WTC11 (cell line): ENCODE measurements around the gene TMED4. TPM values are rescaled to one million over a fixed set of nuclear protein-coding genes. Genes with fewer than 3 reads are reported as not detected.
A peak's percentile ranks its signal among the peaks of the same experiment; 100 is the strongest.

Experiments
- ATAC-seq: fragments of 200-7000 bp; cut with Tn5 transposase; 2 replicates; pipeline ENCODE4 v1.10.0; 2021; ENCODE audit warnings: mild to moderate bottlenecking, moderate library complexity
- CTCF ChIA-PET: fragments of 300-600 bp; sonication (Branson Sonifier 250); formaldehyde crosslinking; loops from one replicate; lab custom pipeline; 2021; ENCODE audit warnings: antibody characterized with exemption; lab: Charles Lee
- POLR2A ChIA-PET: fragments of 350-600 bp; sonication (Branson Sonifier 250); formaldehyde crosslinking; loops from one replicate; lab custom pipeline; 2021; ENCODE audit warnings: antibody characterized with exemption; lab: Charles Lee
- DNase-seq: peaks from one replicate; pipeline ENCODE4 v3.0.0; 2021; ENCODE audit warnings: low spot score
- H3K27ac Mint-ChIP-seq: 2 replicates; pipeline ENCODE4 v1.8.0; 2021; ENCODE audit warnings: mixed read lengths
- H3K27me3 Mint-ChIP-seq: 2 replicates; pipeline ENCODE4 v1.8.0; 2021; ENCODE audit warnings: low read depth, mild to moderate bottlenecking, moderate library complexity, mixed read lengths
- H3K36me3 Mint-ChIP-seq: 2 replicates; pipeline ENCODE4 v1.8.0; 2021; ENCODE audit warnings: mixed read lengths
- H3K4me1 Mint-ChIP-seq: 2 replicates; pipeline ENCODE4 v1.8.0; 2022; ENCODE audit warnings: mixed read lengths
- H3K4me3 Mint-ChIP-seq: 2 replicates; pipeline ENCODE4 v1.8.0; 2021; ENCODE audit warnings: mild to moderate bottlenecking, moderate library complexity, mixed read lengths
- H3K9me3 Mint-ChIP-seq: 2 replicates; pipeline ENCODE4 v1.8.0; 2021; ENCODE audit warnings: mixed read lengths
- AR ChIP-seq: fragments of 250-450 bp; sonication (Bioruptor Pico); IDR thresholded peaks from 2 replicates; pipeline ENCODE4 v1.9.0; 2021; ENCODE audit warnings: mild to moderate bottlenecking
- ATF3 ChIP-seq: sonication (generic); formaldehyde crosslinking; conservative IDR thresholded peaks from 2 replicates; pipeline ENCODE4 v1.8.1; 2022; ENCODE audit warnings: mild to moderate bottlenecking, missing genetic modification reagents
- CBFB ChIP-seq: sonication (generic); formaldehyde crosslinking; IDR thresholded peaks from 2 replicates; pipeline ENCODE4 v1.8.1; 2022; ENCODE audit warnings: mild to moderate bottlenecking, low read depth, missing genetic modification reagents
- CREB1 ChIP-seq: sonication (generic); formaldehyde crosslinking; IDR thresholded peaks from 2 replicates; pipeline ENCODE4 v1.8.0; 2023; ENCODE audit warnings: mild to moderate bottlenecking, missing genetic modification reagents
- CREM ChIP-seq: sonication (generic); formaldehyde crosslinking; IDR thresholded peaks from 2 replicates; pipeline ENCODE4 v1.8.1; 2022; ENCODE audit warnings: mild to moderate bottlenecking, missing genetic modification reagents, moderate library complexity
- E2F4 ChIP-seq: sonication (generic); formaldehyde crosslinking; IDR thresholded peaks from 2 replicates; pipeline ENCODE4 v1.8.1; 2022; ENCODE audit warnings: low read depth, mild to moderate bottlenecking, moderate library complexity, missing genetic modification reagents, borderline replicate concordance
- E2F5 ChIP-seq: sonication (generic); formaldehyde crosslinking; IDR thresholded peaks from 2 replicates; pipeline ENCODE4 v1.8.1; 2022; ENCODE audit warnings: mild to moderate bottlenecking, moderate library complexity, missing genetic modification reagents
- ESRRA ChIP-seq: sonication (generic); formaldehyde crosslinking; IDR thresholded peaks from 2 replicates; pipeline ENCODE4 v1.8.1; 2022; ENCODE audit warnings: mild to moderate bottlenecking, missing genetic modification reagents, borderline replicate concordance
- GABPB1 ChIP-seq: sonication (generic); formaldehyde crosslinking; IDR thresholded peaks from 2 replicates; pipeline ENCODE4 v1.8.1; 2023; ENCODE audit warnings: mild to moderate bottlenecking, missing genetic modification reagents
- JAZF1 ChIP-seq: fragments of 250-450 bp; sonication (Bioruptor Pico); IDR thresholded peaks from 2 replicates; pipeline ENCODE4 v1.9.0; 2021; ENCODE audit warnings: moderate library complexity, mild to moderate bottlenecking, inconsistent platforms
- MXD4 ChIP-seq: fragments of 250-450 bp; sonication (Bioruptor Pico); IDR thresholded peaks from 2 replicates; pipeline ENCODE4 v1.8.0; 2021; ENCODE audit warnings: mild to moderate bottlenecking, moderate library complexity, borderline replicate concordance
- OVOL2 ChIP-seq: fragments of 250-450 bp; sonication (Bioruptor Pico); IDR thresholded peaks from 2 replicates; pipeline ENCODE4 v1.9.0; 2021; ENCODE audit warnings: mild to moderate bottlenecking, borderline replicate concordance
- PRDM15 ChIP-seq: sonication (generic); formaldehyde crosslinking; IDR thresholded peaks from 2 replicates; pipeline ENCODE4 v1.8.0; 2022; ENCODE audit warnings: missing genetic modification reagents
- SMAD4 ChIP-seq: sonication (generic); formaldehyde crosslinking; IDR thresholded peaks from 2 replicates; pipeline ENCODE4 v1.8.0; 2022; ENCODE audit warnings: mild to moderate bottlenecking, missing genetic modification reagents
- SOX15 ChIP-seq: fragments of 250-450 bp; sonication (Bioruptor Pico); IDR thresholded peaks from 2 replicates; pipeline ENCODE4 v1.9.0; 2021; ENCODE audit warnings: mild to moderate bottlenecking
- ZBTB43 ChIP-seq: sonication (generic); formaldehyde crosslinking; IDR thresholded peaks from 2 replicates; pipeline ENCODE4 v1.8.1; 2023; ENCODE audit warnings: mild to moderate bottlenecking, missing genetic modification reagents
- ZNF138 ChIP-seq: sonication (generic); formaldehyde crosslinking; conservative IDR thresholded peaks from 2 replicates; pipeline ENCODE4 v1.8.1; 2022; ENCODE audit warnings: mild to moderate bottlenecking, moderate library complexity, missing genetic modification reagents
- ZNF281 ChIP-seq: sonication (generic); formaldehyde crosslinking; IDR thresholded peaks from 2 replicates; pipeline ENCODE4 v1.8.0; 2023; ENCODE audit warnings: mild to moderate bottlenecking, missing genetic modification reagents
- total RNA-seq: library from RNA; stranded (reverse); gene quantifications from 3 replicates; pipeline ENCODE4 v1.2.3, GENCODE V29; 2021

The TMED4 gene
- total RNA-seq, 1 experiment from 2014 or later: 58.6 TPM

- no peak for TF ChIP-seq ZNF281 (CRISPR knock-in tag)
- no peak for TF ChIP-seq JAZF1 (CRISPR knock-in tag)
- TF ChIP-seq AR (CRISPR knock-in tag): no peak
- TF ChIP-seq CBFB (CRISPR knock-in tag): no peak
- no peak for TF ChIP-seq ATF3 (CRISPR knock-in tag)
- no peak for TF ChIP-seq SMAD4 (CRISPR knock-in tag)
- TF ChIP-seq E2F4: no peak
- TF ChIP-seq ZBTB43 (CRISPR knock-in tag): no peak
- no peak for TF ChIP-seq MXD4
- no peak for TF ChIP-seq SOX15 (CRISPR knock-in tag)
Observed at GRCh38 chr7:44624318-44624717, 42.3 kb upstream of the TMED4 start (continued).

GRCh38 chr7:44622342-44623151 is 40.5 kb upstream of the TMED4 start:
- no peaks in the 10 kb centered on the region for H3K27me3 Mint-ChIP-seq
- ChIA-PET CTCF (no interaction called here), POLR2A (no interaction called here)
- no peak for DNase-seq
- H3K9me3 Mint-ChIP-seq: no peaks in the 10 kb centered on the region
- no peak for ATAC-seq
- H3K4me3 Mint-ChIP-seq: no peak overlapping the region
- H3K4me1 Mint-ChIP-seq: peaks cover 9% of the 10 kb centered on the region
- peak overlapping the region; percentile 87; the same call in 1 of the 2 replicates for H3K27ac Mint-ChIP-seq
- peaks cover 12% of the 10 kb centered on the region for H3K36me3 Mint-ChIP-seq
- no peak for TF ChIP-seq CREM
- no peak for TF ChIP-seq ESRRA (CRISPR knock-in tag)

GRCh38 chr7:44621750-44622103 is 39.7 kb upstream of the TMED4 start:
- DNase-seq: no peak
- peaks cover 13% of the 10 kb centered on the region for H3K4me1 Mint-ChIP-seq
- H3K4me3 Mint-ChIP-seq: no peak overlapping the region
- no peak for ATAC-seq
- no peaks in the 10 kb centered on the region for H3K9me3 Mint-ChIP-seq
- no peak for TF ChIP-seq ZNF138 (CRISPR knock-in tag)
- TF ChIP-seq E2F5 (CRISPR knock-in tag): no peak
- no peak for TF ChIP-seq MXD4
- no peak for TF ChIP-seq OVOL2 (CRISPR knock-in tag)
- TF ChIP-seq PRDM15 (CRISPR knock-in tag): no peak
- no peak for TF ChIP-seq GABPB1 (CRISPR knock-in tag)
- no peak for TF ChIP-seq CREB1 (CRISPR knock-in tag)
- H3K36me3 Mint-ChIP-seq: peaks cover 12% of the 10 kb centered on the region
- POLR2A ChIA-PET: interaction anchor here (0.9 to 1.4 kb wide), 2 partner anchors 9 to 127 kb away, joined by 3 to 4 read pairs; partner anchors contain the start of gene ZMIZ2
- H3K27me3 Mint-ChIP-seq: no peaks in the 10 kb centered on the region
- CTCF ChIA-PET: no interaction called here
- no peak overlapping the region for H3K27ac Mint-ChIP-seq
